SK-N-DZ (cell line): ENCODE data around the gene HTR4.
"Not testable (repeated sequence)": the region's sequence is repeated elsewhere in the genome, so short reads cannot be mapped to it uniquely, and the experiment has no call there.

ENCODE experiments used
- DNase-seq: peaks from one replicate; pipeline ENCODE4 v3.0.0-alpha.2; 2015; ENCODE audit warnings: low spot score

Gene HTR4

GRCh38 chr5:148532969-148533670 lies 121.2 kb downstream of the HTR4 start:
- no peak for DNase-seq

DNA sequence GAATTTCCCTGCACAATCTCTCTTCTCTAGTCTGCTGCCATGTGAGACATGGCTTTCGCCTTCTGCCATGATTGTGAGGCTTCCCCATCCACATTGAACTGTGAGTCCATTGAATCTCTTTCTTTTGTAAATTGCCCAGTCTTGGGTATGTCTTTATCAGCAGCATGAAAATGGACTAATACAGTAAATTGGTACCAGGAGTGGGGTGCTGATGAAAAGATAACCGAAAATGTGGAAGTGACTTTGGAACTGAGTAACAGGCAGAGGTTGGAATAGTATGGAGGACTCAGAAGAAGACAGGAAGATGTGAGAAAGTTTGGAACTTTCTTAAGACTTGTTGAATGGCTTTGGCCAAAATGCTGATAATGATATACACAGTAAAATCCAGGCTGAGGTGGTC lies 124.9 kb downstream of the HTR4 start:
- DNase-seq: not testable (repeated sequence)

GRCh38 chr5:148524721-148525120 lies 129.6 kb downstream of the HTR4 start:
- no peak for DNase-seq

DNA sequence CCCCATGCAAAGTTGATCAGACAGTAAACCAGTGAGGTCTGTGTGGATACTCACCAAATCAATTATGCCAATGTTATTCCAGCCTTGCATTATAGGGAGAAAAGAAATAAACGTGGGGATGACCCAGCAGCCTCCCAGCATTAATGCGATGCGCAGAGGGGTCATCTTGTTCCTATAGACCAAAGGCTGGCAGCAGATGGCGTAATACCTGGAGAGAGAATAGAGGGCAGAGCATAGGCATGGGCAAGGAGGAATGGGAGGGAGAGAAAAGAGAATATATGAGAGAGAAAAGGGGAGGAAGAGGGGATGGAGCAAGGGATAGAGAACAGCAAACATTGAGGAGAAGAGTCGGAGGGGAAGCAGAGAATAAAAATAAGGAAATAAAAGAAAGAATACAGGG lies 131.2 kb downstream of the HTR4 start:
- DNase-seq: no peak

DNA sequence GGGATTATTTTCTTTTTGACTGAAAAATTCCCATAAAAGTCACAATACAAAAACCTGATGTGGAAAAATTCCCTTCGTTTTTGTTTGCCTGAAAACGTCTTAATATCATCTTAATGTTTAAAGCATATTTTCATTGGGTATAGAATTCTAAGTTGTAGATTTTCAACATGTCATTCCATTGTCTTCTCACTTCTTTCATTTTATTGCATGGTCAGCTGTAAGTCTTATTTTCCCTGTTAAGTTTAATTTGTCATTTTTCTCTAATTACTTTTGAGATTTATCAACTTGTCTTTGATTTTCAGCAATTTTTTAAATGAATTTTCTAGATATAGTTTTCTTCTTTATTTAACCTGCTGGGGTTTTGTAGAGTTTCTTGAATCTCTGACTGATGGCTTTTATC lies 138.9 kb downstream of the HTR4 start:
- DNase-seq: no peak

DNA sequence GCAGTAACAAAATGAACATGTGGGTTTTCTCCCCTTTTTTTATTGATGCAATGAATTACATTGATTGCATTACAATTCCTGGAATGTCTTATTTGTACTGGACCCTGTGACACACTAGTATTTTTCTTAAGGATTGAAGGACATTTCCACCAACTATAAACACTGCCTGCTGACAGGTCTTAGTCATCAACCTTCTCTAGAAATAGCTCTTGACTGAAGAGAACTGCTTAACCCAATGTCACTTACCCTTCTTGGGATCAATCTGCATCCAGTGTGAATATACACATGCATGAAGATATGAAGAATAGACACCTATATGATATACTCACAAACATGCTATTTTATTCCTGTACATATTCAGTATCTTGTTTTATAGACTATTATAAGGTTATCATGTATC lies 140.0 kb downstream of the HTR4 start:
- no peak for DNase-seq

DNA sequence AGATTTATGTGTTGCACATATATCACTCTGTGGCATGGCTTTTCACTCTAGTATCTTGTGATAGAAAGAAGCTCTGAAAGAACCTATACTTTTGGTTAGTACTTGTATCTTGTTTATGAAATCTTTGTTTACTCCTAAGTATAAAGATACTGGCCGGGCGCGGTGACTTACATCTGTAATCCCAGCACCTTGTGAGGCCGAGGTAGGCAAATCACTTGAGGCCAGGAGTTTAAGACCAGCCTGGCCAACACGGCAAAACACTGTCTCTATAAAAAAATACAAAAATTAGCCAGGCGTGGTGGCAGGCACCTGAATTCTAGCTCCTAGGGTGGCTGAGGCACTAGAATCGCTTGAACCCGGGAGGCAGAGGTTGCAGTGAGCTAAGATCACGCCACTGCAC lies 141.8 kb downstream of the HTR4 start:
- no peak for DNase-seq

- DNase-seq: no peak
Observed at GRCh38 chr5:148511810-148512347, 142.4 kb downstream of the HTR4 start.

DNA sequence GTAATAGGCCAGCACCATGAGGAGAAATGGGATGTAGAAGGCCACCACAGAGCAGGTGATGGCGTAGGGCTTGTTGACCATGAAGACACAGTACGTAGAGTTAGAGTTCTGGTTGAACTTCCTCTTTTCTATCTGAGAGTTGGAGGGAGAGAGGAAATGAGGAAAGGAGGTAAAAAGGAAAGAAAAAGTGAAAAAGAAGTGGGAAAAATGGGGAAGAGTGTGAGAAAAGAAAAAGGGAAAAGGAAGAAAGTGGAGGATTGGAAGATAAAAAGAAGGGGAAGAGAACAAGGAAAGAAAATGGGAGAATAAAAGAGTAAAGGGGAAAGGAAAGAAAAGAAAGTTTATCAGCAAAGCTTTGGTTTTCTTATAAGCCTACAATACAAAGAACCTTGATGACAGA lies 144.4 kb downstream of the HTR4 start:
- DNase-seq: no peak

- no peak for DNase-seq
Observed at GRCh38 chr5:148507648-148508047, 146.7 kb downstream of the HTR4 start.

DNA sequence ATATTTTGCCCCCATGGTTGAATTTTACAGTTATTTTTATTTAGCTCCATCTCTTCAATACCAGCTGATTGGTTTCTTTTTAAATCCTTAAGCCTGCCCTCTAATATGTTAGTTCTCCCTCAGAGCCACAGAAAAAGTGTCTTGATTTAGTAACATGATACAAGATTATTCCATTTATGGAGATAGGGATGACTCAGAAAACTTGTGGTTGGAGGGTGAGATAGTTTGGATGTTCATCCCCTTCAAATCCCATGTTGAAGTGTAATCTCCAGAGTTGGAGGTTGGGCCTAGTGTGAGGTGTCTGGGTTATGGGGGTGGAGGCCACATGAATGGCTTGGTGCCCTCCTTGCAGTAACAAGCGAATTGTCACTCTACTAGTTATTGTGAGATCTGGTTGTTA lies 154.9 kb downstream of the HTR4 start:
- DNase-seq: no peak

DNA sequence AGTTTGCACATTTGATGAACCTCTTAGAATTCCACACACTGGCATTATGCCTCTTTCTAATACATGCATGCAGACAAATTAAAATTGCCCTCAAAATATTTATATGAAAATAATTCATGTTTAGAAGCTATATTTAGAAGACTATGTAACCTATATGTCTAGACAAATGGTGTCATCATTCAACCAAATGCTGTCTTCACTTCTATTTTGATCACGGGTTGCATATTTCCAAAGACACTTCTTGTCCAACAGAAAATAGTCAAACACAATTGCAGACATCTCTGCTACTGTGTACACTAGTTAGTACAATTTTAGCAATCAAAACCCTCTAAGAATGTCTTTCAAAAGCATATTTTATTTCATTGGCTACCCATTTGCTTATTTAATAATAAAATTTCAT lies 156.6 kb downstream of the HTR4 start:
- DNase-seq: no peak

GRCh38 chr5:148492351-148492750 lies 162.0 kb downstream of the HTR4 start:
- DNase-seq: no peak

DNA sequence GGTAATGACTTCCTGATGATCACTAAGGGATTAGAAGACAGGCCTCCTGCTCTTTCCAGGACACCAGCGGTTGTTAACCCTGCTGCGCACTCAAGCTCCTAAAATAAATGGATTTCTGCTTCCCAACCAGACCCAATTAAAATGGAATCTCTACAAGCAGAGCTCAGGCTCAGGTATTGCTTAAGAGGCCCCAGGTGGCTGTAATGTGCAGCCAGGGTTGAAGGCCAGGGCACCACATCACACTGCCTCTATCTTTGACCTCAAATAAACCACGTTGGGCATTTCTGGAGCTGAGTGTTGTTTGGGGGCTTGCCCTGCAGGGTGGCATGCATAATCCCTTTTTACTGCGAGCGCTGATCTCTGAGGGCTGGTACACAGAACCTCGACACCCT lies 162.5 kb downstream of the HTR4 start:
- no peak for DNase-seq

- no peak for DNase-seq
Observed at GRCh38 chr5:148491015-148491792, 163.1 kb downstream of the HTR4 start.

GRCh38 chr5:148488757-148489156 lies 165.6 kb downstream of the HTR4 start:
- no peak for DNase-seq

DNA sequence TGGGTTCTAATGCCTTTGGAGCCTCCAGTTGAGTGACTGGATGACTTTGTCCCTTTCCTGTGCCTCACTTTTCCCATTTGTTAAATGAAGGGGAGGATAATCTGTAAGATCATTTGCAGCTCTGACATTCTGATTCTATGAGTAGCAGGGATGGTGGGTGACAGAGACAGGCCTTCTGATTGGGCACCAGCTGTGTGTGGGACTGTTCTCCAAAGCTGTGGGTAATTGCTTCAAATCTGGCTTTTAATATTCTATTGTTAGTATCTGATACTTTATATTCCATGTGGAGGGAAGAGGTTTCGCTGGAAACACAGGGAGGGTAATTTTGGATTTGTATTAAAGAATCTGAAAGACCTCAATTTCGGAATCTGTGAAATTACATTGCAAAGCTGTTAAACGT lies 167.9 kb downstream of the HTR4 start:
- DNase-seq: no peak

GRCh38 chr5:148484651-148485050 lies 169.7 kb downstream of the HTR4 start:
- DNase-seq: no peak

- DNase-seq: no peak
Observed at GRCh38 chr5:148483750-148484149, 170.6 kb downstream of the HTR4 start.

- DNase-seq: peak; percentile 28
Observed at GRCh38 chr5:148482697-148483462, 171.4 kb downstream of the HTR4 start.

DNA sequence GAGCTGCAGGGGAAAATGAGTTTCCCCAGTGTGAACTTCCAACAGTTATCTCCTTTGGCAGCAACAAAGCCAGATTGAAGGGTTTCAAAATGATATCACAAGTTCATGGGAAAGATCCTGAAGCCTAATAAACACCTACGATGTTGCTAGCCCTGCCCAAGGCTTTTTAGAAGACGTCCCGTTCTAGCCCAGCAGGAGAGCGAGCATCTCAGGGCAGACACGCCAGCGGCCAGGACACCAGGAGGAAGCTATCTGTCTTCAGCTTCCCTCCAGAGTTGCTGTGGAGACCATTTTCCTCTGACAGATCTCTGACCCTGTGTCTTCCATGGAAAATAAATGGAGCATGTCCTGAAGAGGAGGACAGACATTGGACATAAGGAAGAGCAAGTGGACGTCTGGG lies 172.1 kb downstream of the HTR4 start:
- no peak for DNase-seq

DNA sequence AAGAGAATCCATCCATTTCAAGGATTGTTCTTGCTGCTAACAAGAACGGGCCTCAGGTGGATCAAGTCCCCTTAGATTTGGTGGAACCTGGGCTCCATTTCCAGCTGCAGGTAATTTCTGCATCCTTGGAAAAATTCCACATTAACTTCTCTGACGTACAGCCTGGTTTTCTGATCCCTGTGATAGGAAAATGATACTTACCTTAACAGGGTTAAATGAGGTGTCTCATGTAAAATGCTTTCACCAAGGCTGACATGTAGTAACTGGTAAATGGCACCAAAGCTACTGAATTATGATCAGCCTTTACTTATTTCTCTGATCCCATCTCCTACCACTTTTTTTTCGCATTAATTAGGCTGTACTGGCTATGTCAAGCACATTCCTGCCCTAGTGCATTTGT lies 176.9 kb downstream of the HTR4 start:
- no peak for DNase-seq
